ENCODE measurements around the gene LSM8.

- TF ChIP-seq ZC3H10 (CRISPR knock-in tag; IDR thresholded peaks at IDR 0.05) (no peak), CSDC2 (CRISPR knock-in tag; IDR thresholded peaks at IDR 0.05) (0 out of 2 replicates have a peak, but pooled peaks have one; percentile 55), TCF4 (CRISPR knock-in tag; IDR thresholded peaks at IDR 0.05; ENCODE audit: borderline replicate concordance) (0 out of 2 replicates have a peak, but pooled peaks have one; percentile 13), ZNF8 (CRISPR knock-in tag; IDR thresholded peaks at IDR 0.05) (no peak), GLIS3 (CRISPR knock-in tag; IDR thresholded peaks at IDR 0.05) (no peak; the same call in 1 of the 2 replicates), CREB5 (CRISPR knock-in tag; IDR thresholded peaks at IDR 0.05; ENCODE audit: low read depth) (no peak), PATZ1 (CRISPR knock-in tag; IDR thresholded peaks at IDR 0.05; ENCODE audit: borderline replicate concordance) (no peak), TOX (CRISPR knock-in tag; IDR thresholded peaks at IDR 0.05; ENCODE audit: borderline replicate concordance) (no peak), ZFP3 (CRISPR knock-in tag; IDR thresholded peaks at IDR 0.05) (no peak), ZFP30 (CRISPR knock-in tag; IDR thresholded peaks at IDR 0.05) (no peak), ARNTL (CRISPR knock-in tag; IDR thresholded peaks at IDR 0.05; ENCODE audit: borderline replicate concordance, low read depth) (no peak), PPARA (CRISPR knock-in tag; IDR thresholded peaks at IDR 0.05; ENCODE audit: borderline replicate concordance) (no peak), POU6F1 (CRISPR knock-in tag; IDR thresholded peaks at IDR 0.05; ENCODE audit: borderline replicate concordance, low read depth) (no peak)
Observed at GRCh38 chr7:118214051-118214832, 30.3 kb downstream of the LSM8 start.
